Tibial artery (tissue), 4 donors: Measurements from ENCODE around the gene THAP3.

Source experiments
- DNase-seq, 2 donors: peaks; one replicate each; pipeline ENCODE4 v3.0.0-alpha.2; 2019
- H3K27ac ChIP-seq, 2 donors: fragments of 200-600 bp; sonication (generic) in 1 of 2; 1 replicate in 1 of 2; 2 replicates in 1 of 2; pipeline ENCODE4 v1.5.1; 2018 to 2019; ENCODE audit warnings: mild to moderate bottlenecking in 1 of 2
- H3K27me3 ChIP-seq, 2 donors: fragments of 200-600 bp; sonication (generic) in 1 of 2; one replicate each; pipeline versions ENCODE4 v1.5.1 to v1.6.0; 2016 to 2019
- H3K36me3 ChIP-seq, 3 donors: fragments of 200-600 bp; sonication (generic) in 2 of 3; one replicate each; pipeline ENCODE4 v1.5.1; 2016 to 2019; ENCODE audit warnings: mild to moderate bottlenecking in 2 of 3
- H3K4me1 ChIP-seq, 4 donors: fragments of 200-600 bp; sonication (generic) in 2 of 4; 1 replicate in 3 of 4; 2 replicates in 1 of 4; pipeline ENCODE4 v1.5.1; 2016 to 2019
- H3K4me3 ChIP-seq, 2 donors: fragments of 200-600 bp; sonication (generic) in 1 of 2; 1 replicate in 1 of 2; 2 replicates in 1 of 2; pipeline ENCODE4 v1.5.1; 2018 to 2019; ENCODE audit warnings: mild to moderate bottlenecking in 2 of 2
- H3K9me3 ChIP-seq, 3 donors: fragments of 200-600 bp; sonication (generic) in 1 of 3; one replicate each; pipeline ENCODE4 v1.5.1; 2016 to 2019
- intact Hi-C: fragments of 100-400 bp; cut with DNase I; formaldehyde crosslinking; loops from one replicate; pipeline ENCODE4 v1.15.0; 2023; ENCODE audit warnings: low total_unique reads
- TF ChIP-seq, protein P1 (sequence below), 2 experiments: fragments of 200-600 bp in 1 of 2; fragments of 450-650 bp in 1 of 2; IDR thresholded peaks; one replicate each; pipeline ENCODE4 v1.5.1; 2017 to 2019; ENCODE audit warnings: antibody characterized with exemption in 2 of 2, mild to moderate bottlenecking in 1 of 2, moderate library complexity in 1 of 2

THAP3 gene

DNA sequence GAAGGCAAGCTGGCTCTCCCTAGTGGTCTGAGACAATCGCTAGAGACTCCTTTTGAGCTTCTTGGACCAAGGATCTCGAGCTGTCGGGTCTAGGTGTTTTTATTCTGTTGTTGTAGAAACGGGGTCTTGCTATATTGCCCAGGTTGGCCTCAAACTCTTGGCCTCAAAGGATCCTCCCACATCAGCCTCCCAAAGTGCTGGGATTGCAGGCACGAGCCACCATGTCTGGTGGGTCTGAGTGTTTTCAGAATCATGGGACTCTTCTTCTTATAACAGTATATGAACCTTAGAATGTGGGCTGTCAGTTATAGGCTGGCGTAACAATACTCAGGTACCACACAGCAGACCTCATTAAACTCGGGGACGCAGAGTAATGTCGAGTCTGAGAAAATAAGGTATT is 43.8 kb downstream of the THAP3 start:
- Histone ChIP-seq H3K9me3 (no peaks in the 10 kb centered on the region), H3K4me1 (no peaks in the 10 kb centered on the region), H3K27me3 (no peaks in the 10 kb centered on the region), H3K36me3 (peaks cover 8 to 53% (median 24%) of the 10 kb centered on the region in 3 donors), H3K4me3 (no peak overlapping the region), H3K27ac (no peak overlapping the region)
- no peak for DNase-seq
- intact Hi-C loops: no loop called here
- TF ChIP-seq, protein P1, sequence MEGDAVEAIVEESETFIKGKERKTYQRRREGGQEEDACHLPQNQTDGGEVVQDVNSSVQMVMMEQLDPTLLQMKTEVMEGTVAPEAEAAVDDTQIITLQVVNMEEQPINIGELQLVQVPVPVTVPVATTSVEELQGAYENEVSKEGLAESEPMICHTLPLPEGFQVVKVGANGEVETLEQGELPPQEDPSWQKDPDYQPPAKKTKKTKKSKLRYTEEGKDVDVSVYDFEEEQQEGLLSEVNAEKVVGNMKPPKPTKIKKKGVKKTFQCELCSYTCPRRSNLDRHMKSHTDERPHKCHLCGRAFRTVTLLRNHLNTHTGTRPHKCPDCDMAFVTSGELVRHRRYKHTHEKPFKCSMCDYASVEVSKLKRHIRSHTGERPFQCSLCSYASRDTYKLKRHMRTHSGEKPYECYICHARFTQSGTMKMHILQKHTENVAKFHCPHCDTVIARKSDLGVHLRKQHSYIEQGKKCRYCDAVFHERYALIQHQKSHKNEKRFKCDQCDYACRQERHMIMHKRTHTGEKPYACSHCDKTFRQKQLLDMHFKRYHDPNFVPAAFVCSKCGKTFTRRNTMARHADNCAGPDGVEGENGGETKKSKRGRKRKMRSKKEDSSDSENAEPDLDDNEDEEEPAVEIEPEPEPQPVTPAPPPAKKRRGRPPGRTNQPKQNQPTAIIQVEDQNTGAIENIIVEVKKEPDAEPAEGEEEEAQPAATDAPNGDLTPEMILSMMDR (IDR thresholded peaks at IDR 0.05): no peak

DNA sequence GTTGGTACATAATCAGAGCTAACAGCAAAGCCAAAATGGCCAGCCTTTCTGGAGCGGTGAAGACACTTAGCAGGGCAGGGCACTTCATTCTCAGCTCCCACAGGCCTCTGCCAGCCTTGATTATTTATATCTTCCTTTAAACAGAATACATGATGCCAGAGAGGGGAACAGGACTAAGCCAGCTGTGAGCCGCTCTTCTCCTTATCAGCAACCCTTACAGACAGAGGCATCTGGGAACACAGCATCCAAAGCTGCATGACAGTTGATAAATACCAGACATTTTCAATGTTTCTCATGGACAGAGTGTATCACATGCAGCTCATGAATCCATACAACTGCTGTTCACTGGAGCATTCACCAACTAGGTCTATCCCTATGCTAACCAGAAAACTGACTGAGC is 47.9 kb downstream of the THAP3 start:
- intact Hi-C loops: no loop called here
- no peaks in the 10 kb centered on the region for H3K4me1 ChIP-seq
- no peaks in the 10 kb centered on the region for H3K27me3 ChIP-seq
- H3K36me3 ChIP-seq: peaks cover 9 to 46% (median 26%) of the 10 kb centered on the region in 3 donors
- no peak overlapping the region for H3K27ac ChIP-seq
- H3K4me3 ChIP-seq: no peak overlapping the region
- TF ChIP-seq, protein P1 (IDR thresholded peaks at IDR 0.05): no peak
- H3K9me3 ChIP-seq: no peaks in the 10 kb centered on the region
- no peak for DNase-seq

DNA sequence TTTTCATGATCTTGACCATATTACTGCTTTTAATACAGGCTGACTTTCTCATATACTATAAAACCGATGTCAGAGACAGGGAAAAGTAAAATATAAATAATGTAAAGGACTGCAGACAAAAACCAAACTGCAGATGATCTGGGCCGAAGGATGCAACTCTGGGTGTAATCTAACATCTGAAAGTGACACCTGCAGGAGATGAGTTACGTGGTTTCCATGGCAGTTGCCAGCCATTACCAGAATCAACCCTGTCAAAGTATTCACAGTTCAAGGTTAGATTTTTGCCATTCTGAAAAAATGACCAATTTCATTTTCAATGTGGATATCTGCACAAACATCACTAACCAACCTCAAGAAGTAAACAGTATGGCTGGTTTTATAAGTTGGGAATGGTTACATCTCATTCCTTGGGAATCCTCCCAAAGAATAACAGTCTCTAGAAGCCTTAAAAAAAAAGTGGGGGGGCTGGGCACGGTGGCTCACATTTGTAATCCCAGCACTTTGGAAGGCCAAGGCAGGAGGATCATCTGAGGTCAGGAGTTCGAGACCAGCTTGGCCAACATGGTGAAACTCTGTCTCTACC is 49.2 kb downstream of the THAP3 start:
- no peak for DNase-seq
- Histone ChIP-seq H3K4me3 (no peak overlapping the region), H3K9me3 (no peaks in the 10 kb centered on the region), H3K27me3 (no peaks in the 10 kb centered on the region), H3K27ac (no peak overlapping the region), H3K36me3 (peaks cover 13 to 51% (median 35%) of the 10 kb centered on the region in 3 donors), H3K4me1 (no peaks in the 10 kb centered on the region)
- intact Hi-C loops: no loop called here
- TF ChIP-seq, protein P1 (IDR thresholded peaks at IDR 0.05): no peak

DNA sequence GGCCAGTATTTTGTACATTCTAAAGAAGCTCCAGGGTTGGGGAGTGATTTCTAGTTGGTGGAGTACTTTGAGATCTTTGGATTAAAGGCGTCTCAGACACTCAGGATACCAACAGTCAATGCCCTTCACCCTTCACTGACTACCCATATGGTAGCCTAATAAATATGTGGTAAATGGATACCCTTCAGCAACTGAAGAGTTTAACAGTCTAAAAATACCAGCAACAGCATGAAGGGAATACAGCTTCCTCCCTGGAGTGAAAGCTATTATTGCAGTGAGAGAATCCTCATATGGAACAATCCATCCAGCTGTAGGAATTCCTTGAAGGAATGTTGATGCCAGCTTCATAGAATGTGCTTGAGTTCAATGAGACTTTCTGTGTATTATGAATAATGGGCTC is 50.1 kb downstream of the THAP3 start:
- no peak for DNase-seq
- intact Hi-C loops: no loop called here
- Histone ChIP-seq H3K4me3 (no peak overlapping the region), H3K9me3 (no peaks in the 10 kb centered on the region), H3K27me3 (no peaks in the 10 kb centered on the region), H3K36me3 (peaks cover 19 to 59% (median 43%) of the 10 kb centered on the region in 3 donors), H3K27ac (no peak overlapping the region), H3K4me1 (no peaks in the 10 kb centered on the region)
- TF ChIP-seq, protein P1 (IDR thresholded peaks at IDR 0.05): no peak

DNA sequence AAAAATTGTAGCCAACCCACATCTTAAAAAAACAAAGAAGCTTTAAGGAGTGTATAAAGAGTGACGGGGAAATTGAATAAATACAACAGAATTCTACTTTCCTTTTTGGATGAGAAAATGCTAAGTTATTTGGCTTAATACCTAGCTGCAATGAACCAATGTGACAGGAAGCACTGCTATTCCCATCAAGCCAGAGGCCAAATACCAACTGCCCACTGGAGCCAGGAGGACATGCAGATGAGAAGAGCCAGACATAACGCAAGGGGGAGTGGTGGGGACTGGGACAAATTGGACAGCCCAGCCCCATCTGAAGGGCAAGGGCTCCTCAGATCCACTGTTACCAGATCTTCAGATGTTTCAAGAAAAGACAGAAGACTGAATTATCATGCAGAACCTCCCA is 51.3 kb downstream of the THAP3 start:
- Histone ChIP-seq H3K9me3 (no peaks in the 10 kb centered on the region), H3K4me1 (no peaks in the 10 kb centered on the region), H3K27me3 (no peaks in the 10 kb centered on the region), H3K27ac (no peak overlapping the region), H3K4me3 (no peak overlapping the region), H3K36me3 (peaks cover 22 to 61% (median 52%) of the 10 kb centered on the region in 3 donors)
- intact Hi-C loops: no loop called here
- TF ChIP-seq, protein P1 (IDR thresholded peaks at IDR 0.05): no peak
- DNase-seq: no peak
